ENCODE measurements around the gene SH3YL1. TPM values are rescaled to one million over a fixed set of nuclear protein-coding genes. Genes with fewer than 3 reads are reported as not detected.

Gene SH3YL1
- total and polyA plus RNA-seq, 2 donors from 2014 or later = 57.3 to 111 TPM

GRCh38 chr2:309954-310510 lies 46.2 kb upstream of the SH3YL1 start:
- H3K4me3 ChIP-seq (ENCODE audit: low read length in 3 of 3) = no peak overlapping the region
- TF ChIP-seq CTCF (IDR thresholded peaks at IDR 0.05; ENCODE audit: borderline replicate concordance, extremely low read depth, insufficient read depth) = no peak
- FAIRE-seq (no peak), DNase-seq (no peak)
- no peaks in the 10 kb centered on the region for H3K9me3 ChIP-seq (ENCODE audit: control insufficient read depth in 2 of 3, insufficient read depth in 1 of 3, low read length in 3 of 3)
- intact Hi-C loops (cut with DNase I) = no loop called here
- H3K27me3 ChIP-seq (ENCODE audit: control insufficient read depth, insufficient read depth, low read length) = no peaks in the 10 kb centered on the region
- no peak overlapping the region for H3K9ac ChIP-seq (ENCODE audit: low read length in 3 of 3)
- no peak overlapping the region for H3K27ac ChIP-seq (ENCODE audit: low read depth in 2 of 2, low read length in 2 of 2)
- no peaks in the 10 kb centered on the region for H3K36me3 ChIP-seq (ENCODE audit: control insufficient read depth in 2 of 3, insufficient read depth in 3 of 3, low read length in 3 of 3)
- no peaks in the 10 kb centered on the region for H3K4me1 ChIP-seq (ENCODE audit: control insufficient read depth in 2 of 3, insufficient read depth in 2 of 3, low read depth in 1 of 3, low read length in 3 of 3)

- no peak for FAIRE-seq
- Histone ChIP-seq H3K9ac (ENCODE audit: low read length in 3 of 3) (no peak overlapping the region), H3K9me3 (ENCODE audit: control insufficient read depth in 2 of 3, insufficient read depth in 1 of 3, low read length in 3 of 3) (no peaks in the 10 kb centered on the region), H3K27ac (ENCODE audit: low read depth in 2 of 2, low read length in 2 of 2) (no peak overlapping the region), H3K27me3 (ENCODE audit: control insufficient read depth, insufficient read depth, low read length) (no peaks in the 10 kb centered on the region), H3K36me3 (ENCODE audit: control insufficient read depth in 2 of 3, insufficient read depth in 3 of 3, low read length in 3 of 3) (no peaks in the 10 kb centered on the region), H3K4me3 (ENCODE audit: low read length in 3 of 3) (no peak overlapping the region), H3K4me1 (ENCODE audit: control insufficient read depth in 2 of 3, insufficient read depth in 2 of 3, low read depth in 1 of 3, low read length in 3 of 3) (no peaks in the 10 kb centered on the region)
- TF ChIP-seq CTCF (IDR thresholded peaks at IDR 0.05; ENCODE audit: borderline replicate concordance, extremely low read depth, insufficient read depth) = no peak
- DNase-seq = peak in 3 of 5 donors; percentile 48 to 75 (median 63)
- intact Hi-C loops (cut with DNase I) = no loop called here
These were observed 45.5 kb upstream of the SH3YL1 start for GRCh38 chr2:309148-309953.

GRCh38 chr2:305366-305765 lies 41.5 kb upstream of the SH3YL1 start:
- Histone ChIP-seq H3K9ac (ENCODE audit: low read length in 3 of 3) (no peak overlapping the region), H3K9me3 (ENCODE audit: control insufficient read depth in 2 of 3, insufficient read depth in 1 of 3, low read length in 3 of 3) (peaks cover 0 to 3% (median 0%) of the 10 kb centered on the region in 3 donors), H3K4me3 (ENCODE audit: low read length in 3 of 3) (no peak overlapping the region), H3K27ac (ENCODE audit: low read depth in 2 of 2, low read length in 2 of 2) (no peak overlapping the region), H3K36me3 (ENCODE audit: control insufficient read depth in 2 of 3, insufficient read depth in 3 of 3, low read length in 3 of 3) (no peaks in the 10 kb centered on the region), H3K27me3 (ENCODE audit: control insufficient read depth, insufficient read depth, low read length) (no peaks in the 10 kb centered on the region), H3K4me1 (ENCODE audit: control insufficient read depth in 2 of 3, insufficient read depth in 2 of 3, low read depth in 1 of 3, low read length in 3 of 3) (no peaks in the 10 kb centered on the region)
- no peak for TF ChIP-seq CTCF (IDR thresholded peaks at IDR 0.05; ENCODE audit: borderline replicate concordance, extremely low read depth, insufficient read depth)
- DNase-seq (no peak), FAIRE-seq (no peak)
- intact Hi-C loops (cut with DNase I) = no loop called here

Data from kidney (tissue), 14 donors.